Neural cell (in vitro differentiated cells): ENCODE measurements around the gene AEBP2. TPM values are rescaled to one million over a fixed set of nuclear protein-coding genes. Genes with fewer than 3 reads are reported as not detected.

Experiments
- H2AFZ ChIP-seq: fragments of 200-600, 300-800 bp; sonication (generic), shearing (Covaris generic); 2 replicates; pipeline ENCODE4 v1.6.0; 2014; ENCODE audit warnings: low read depth, mild to moderate bottlenecking, antibody characterized with exemption, low read length, moderate library complexity
- H3F3A ChIP-seq: fragments of 200-600 bp; shearing (Covaris generic); 2 replicates; pipeline ENCODE4 v1.6.1; 2016; ENCODE audit warnings: mild to moderate bottlenecking, moderate library complexity, mixed read lengths, antibody characterized with exemption, low read length; ENCODE audit not compliant: insufficient read depth, poor library complexity, severe bottlenecking
- H3K27ac ChIP-seq: fragments of 200-600, 300-800 bp; sonication (generic), shearing (Covaris generic); 2 replicates; pipeline ENCODE4 v1.5.1; 2014; ENCODE audit warnings: mild to moderate bottlenecking, low read length, moderate library complexity
- H3K27me3 ChIP-seq: fragments of 300-800, 200-600 bp; sonication (generic), shearing (Covaris generic); 2 replicates; pipeline ENCODE4 v1.6.0; 2014; ENCODE audit warnings: mild to moderate bottlenecking, low read depth, low read length, moderate library complexity; ENCODE audit not compliant: insufficient read depth
- H3K36me3 ChIP-seq: fragments of 300-800, 200-600 bp; sonication (generic), shearing (Covaris generic); 2 replicates; pipeline ENCODE4 v1.5.1; 2014; ENCODE audit warnings: mild to moderate bottlenecking, antibody characterized with exemption, low read length, moderate library complexity; ENCODE audit not compliant: insufficient read depth
- H3K4me2 ChIP-seq: fragments of 300-800, 200-600 bp; sonication (generic), shearing (Covaris generic); 2 replicates; pipeline ENCODE4 v1.6.0; 2014; ENCODE audit warnings: mild to moderate bottlenecking, low read length
- H3K4me3 ChIP-seq: fragments of 300-800, 200-600 bp; sonication (generic), shearing (Covaris generic); 2 replicates; pipeline ENCODE4 v1.5.1; 2014; ENCODE audit warnings: mild to moderate bottlenecking, low read length, moderate library complexity
- H3K79me2 ChIP-seq: fragments of 200-600 bp; shearing (Covaris generic); replicated peaks from 2 replicates; pipeline ENCODE4 v1.6.0; 2014; ENCODE audit warnings: mild to moderate bottlenecking, low read length, moderate library complexity; ENCODE audit not compliant: insufficient read depth
- H3K9ac ChIP-seq: fragments of 300-800, 200-600 bp; sonication (generic), shearing (Covaris generic); 2 replicates; pipeline ENCODE4 v1.6.1; 2016; ENCODE audit warnings: mild to moderate bottlenecking, low read length, mixed read lengths
- H3K9me2 ChIP-seq: fragments of 200-600 bp; shearing (Covaris generic); 2 replicates; pipeline ENCODE4 v1.6.1; 2016; ENCODE audit warnings: mild to moderate bottlenecking, low read length, mixed read lengths; ENCODE audit not compliant: insufficient read depth
- H3K9me3 ChIP-seq: fragments of 200-600, 300-800 bp; sonication (generic), shearing (Covaris generic); 2 replicates; pipeline ENCODE4 v1.6.1; 2016; ENCODE audit warnings: mild to moderate bottlenecking, mixed run types, low read length, moderate library complexity, mixed read lengths
- H4K20me1 ChIP-seq: fragments of 200-600 bp; shearing (Covaris generic); 2 replicates; pipeline ENCODE4 v1.6.1; 2016; ENCODE audit warnings: mild to moderate bottlenecking, mixed run types; ENCODE audit not compliant: insufficient read depth
- CTCF ChIP-seq: fragments of 450-650 bp; IDR thresholded peaks from 2 replicates; pipeline ENCODE4 v1.5.1; 2014; ENCODE audit warnings: antibody characterized with exemption, mild to moderate bottlenecking, moderate library complexity; ENCODE audit not compliant: poor library complexity, severe bottlenecking
- EP300 ChIP-seq: fragments of 450-650 bp; conservative IDR thresholded peaks from 2 replicates; pipeline ENCODE4 v1.6.1; 2014; ENCODE audit warnings: antibody characterized with exemption, mild to moderate bottlenecking, moderate library complexity; ENCODE audit not compliant: poor library complexity, severe bottlenecking
- EZH2 ChIP-seq: fragments of 200-600, 300-800 bp; shearing (Covaris generic), sonication (generic); IDR thresholded peaks from 2 replicates; pipeline ENCODE4 v1.6.1; 2014; ENCODE audit warnings: antibody characterized with exemption, low read length, borderline replicate concordance, mild to moderate bottlenecking; ENCODE audit not compliant: insufficient read depth, poor library complexity, severe bottlenecking
- MXI1 ChIP-seq: fragments of 450-650 bp; conservative IDR thresholded peaks from 2 replicates; pipeline ENCODE4 v1.6.1; 2014; ENCODE audit warnings: antibody characterized with exemption, mild to moderate bottlenecking; ENCODE audit not compliant: poor library complexity, severe bottlenecking
- RAD21 ChIP-seq: fragments of 450-650 bp; conservative IDR thresholded peaks from 2 replicates; pipeline ENCODE4 v1.6.1; 2014; ENCODE audit warnings: antibody characterized with exemption, mild to moderate bottlenecking, moderate library complexity
- REST ChIP-seq: IDR thresholded peaks from 2 replicates; pipeline ENCODE4 v1.6.1; 2012; ENCODE audit warnings: borderline replicate concordance
- SMC3 ChIP-seq: fragments of 450-650 bp; conservative IDR thresholded peaks from 2 replicates; pipeline ENCODE4 v1.6.1; 2014; ENCODE audit warnings: antibody characterized with exemption, mild to moderate bottlenecking, moderate library complexity; ENCODE audit not compliant: poor library complexity
- TAF1 ChIP-seq: IDR thresholded peaks from 2 replicates; pipeline ENCODE4 v1.6.1; 2012; ENCODE audit warnings: low read depth
- polyA plus RNA-seq: library from polyadenylated mRNA; depleted of rRNA; stranded (reverse); fragments of >200 nt; gene quantifications from 2 replicates; pipeline ENCODE4 v1.2.3, GENCODE V29; 2014

The AEBP2 gene
- polyA plus RNA-seq, 1 donor from 2014 or later: 20.5 TPM

- Histone ChIP-seq H3K4me3 (no peak overlapping the region), H3K36me3 (peaks cover 3% of the 10 kb centered on the region), H3F3A (no peaks in the 10 kb centered on the region), H3K79me2 (peaks cover 26% of the 10 kb centered on the region), H4K20me1 (no peaks in the 10 kb centered on the region), H3K9me3 (no peaks in the 10 kb centered on the region), H3K4me2 (no peak overlapping the region), H3K9ac (no peak overlapping the region), H3K27ac (no peak overlapping the region), H3K27me3 (no peaks in the 10 kb centered on the region), H3K9me2 (no peaks in the 10 kb centered on the region), H2AFZ (no peak overlapping the region)
- no peak for TF ChIP-seq EZH2
- no peak for TF ChIP-seq SMC3
- no peak for TF ChIP-seq EP300
- TF ChIP-seq MXI1: no peak
- no peak for TF ChIP-seq CTCF
- no peak for TF ChIP-seq TAF1
- TF ChIP-seq RAD21: no peak
- no peak for TF ChIP-seq REST
Measured at GRCh38 chr12:19461999-19462398, 22.7 kb downstream of the AEBP2 start.

GRCh38 chr12:19462406-19462805 is 23.1 kb downstream of the AEBP2 start:
- Histone ChIP-seq H3K79me2 (peaks cover 26% of the 10 kb centered on the region), H3K4me3 (no peak overlapping the region), H3K9ac (no peak overlapping the region), H3K9me3 (no peaks in the 10 kb centered on the region), H3K9me2 (no peaks in the 10 kb centered on the region), H3K4me2 (no peak overlapping the region), H3K27me3 (no peaks in the 10 kb centered on the region), H3F3A (no peaks in the 10 kb centered on the region), H2AFZ (no peak overlapping the region), H4K20me1 (no peaks in the 10 kb centered on the region), H3K27ac (no peak overlapping the region), H3K36me3 (peaks cover 4% of the 10 kb centered on the region)
- TF ChIP-seq REST: no peak
